Measurements from ENCODE around the gene UNC13B. TPM values are rescaled to one million over a fixed set of nuclear protein-coding genes. Genes with fewer than 3 reads are reported as not detected.
"Not testable (repeated sequence)": the region's sequence is repeated elsewhere in the genome, so short reads cannot be mapped to it uniquely, and the experiment has no call there.

The UNC13B gene
- total RNA-seq, 2 donors from 2014 or later = 12.9 to 14.6 TPM

DNA sequence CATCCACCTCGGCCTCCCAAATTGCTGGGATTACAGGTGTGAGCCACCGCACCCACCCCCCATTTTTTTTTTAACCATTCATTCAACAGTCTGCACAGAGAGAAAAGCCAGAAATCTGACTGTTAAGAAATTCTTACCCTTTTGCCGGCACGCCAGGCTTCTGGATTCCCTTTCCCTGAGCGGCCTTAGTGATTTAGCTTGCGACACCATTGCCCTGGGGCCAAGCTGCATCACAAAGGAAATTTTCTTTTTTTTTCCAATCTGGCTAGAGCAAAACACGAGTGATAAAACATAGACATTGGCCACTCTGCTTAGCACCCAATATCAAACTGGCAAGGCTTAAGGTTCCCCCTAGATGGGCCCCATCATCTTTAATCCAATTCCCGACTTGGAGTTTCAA lies 24.9 kb upstream of the UNC13B start:
- Histone ChIP-seq H3K9me3 (peaks cover 0 to 8% of the 10 kb centered on the region in 2 donors), H3K36me3 (no peaks in the 10 kb centered on the region)

DNA sequence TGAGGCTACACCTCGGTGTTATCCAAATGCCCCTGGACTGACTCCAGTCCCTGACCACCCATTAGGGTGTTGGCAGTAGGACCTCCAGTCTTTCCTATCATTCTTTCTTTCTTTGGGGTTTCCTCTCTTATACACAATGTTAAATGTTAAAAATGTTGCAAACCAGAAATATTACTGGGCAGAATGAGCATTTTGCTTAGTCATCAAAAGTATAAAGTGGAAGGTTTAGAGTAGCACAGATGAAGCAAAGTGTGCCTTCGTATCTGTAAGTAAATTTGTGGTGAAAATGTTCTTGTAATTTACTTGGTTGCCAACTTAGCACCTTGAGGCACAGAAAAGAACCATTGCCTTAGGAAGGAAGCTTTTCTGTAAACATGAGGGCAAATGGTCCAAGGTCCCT lies 21.7 kb upstream of the UNC13B start:
- no peak overlapping the region for H3K27ac ChIP-seq
- DNase-seq (ENCODE audit: low spot score) = no peak
- peaks cover 0 to 30% of the 10 kb centered on the region in 2 donors for H3K9me3 ChIP-seq
- no peaks in the 10 kb centered on the region for H3K36me3 ChIP-seq
- no peak for TF ChIP-seq CTCF (IDR thresholded peaks at IDR 0.05)
- no peaks in the 10 kb centered on the region for H3K4me1 ChIP-seq
- no peaks in the 10 kb centered on the region for H3K27me3 ChIP-seq
- no peak overlapping the region for H3K4me3 ChIP-seq

More for the DNA sequence above, 24.9 kb upstream of the UNC13B start:
- no peak for TF ChIP-seq CTCF (IDR thresholded peaks at IDR 0.05)
- Histone ChIP-seq H3K4me3 (no peak overlapping the region), H3K27ac (no peak overlapping the region), H3K27me3 (no peaks in the 10 kb centered on the region), H3K4me1 (no peaks in the 10 kb centered on the region)
- peak; percentile 30 for DNase-seq (ENCODE audit: low spot score)

DNA sequence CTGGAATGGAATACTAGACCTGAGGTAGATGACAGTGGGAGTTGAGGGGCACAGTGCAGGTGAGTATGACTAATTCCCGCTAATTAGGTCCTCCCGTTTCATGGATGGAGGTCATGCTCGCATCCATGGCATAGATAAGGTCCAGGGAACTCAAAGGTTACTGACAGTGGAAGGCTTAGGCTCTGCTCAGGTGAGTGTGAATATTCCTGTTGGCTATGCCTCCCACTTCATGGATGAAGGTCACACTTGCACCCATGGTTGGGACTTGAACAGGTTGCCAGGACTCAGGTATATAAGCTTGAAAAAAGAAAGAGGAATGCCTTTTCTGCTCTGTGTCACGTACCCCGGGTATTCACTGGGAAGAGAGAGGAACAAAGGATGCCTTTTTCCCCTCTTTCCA lies 19.8 kb upstream of the UNC13B start:
- Histone ChIP-seq H3K27ac (no peak overlapping the region), H3K4me1 (no peaks in the 10 kb centered on the region), H3K36me3 (no peaks in the 10 kb centered on the region), H3K27me3 (no peaks in the 10 kb centered on the region), H3K9me3 (peaks cover 0 to 47% of the 10 kb centered on the region in 2 donors), H3K4me3 (no peak overlapping the region)
- TF ChIP-seq CTCF (IDR thresholded peaks at IDR 0.05) = no peak
- DNase-seq (ENCODE audit: low spot score) = peak; percentile 7

DNA sequence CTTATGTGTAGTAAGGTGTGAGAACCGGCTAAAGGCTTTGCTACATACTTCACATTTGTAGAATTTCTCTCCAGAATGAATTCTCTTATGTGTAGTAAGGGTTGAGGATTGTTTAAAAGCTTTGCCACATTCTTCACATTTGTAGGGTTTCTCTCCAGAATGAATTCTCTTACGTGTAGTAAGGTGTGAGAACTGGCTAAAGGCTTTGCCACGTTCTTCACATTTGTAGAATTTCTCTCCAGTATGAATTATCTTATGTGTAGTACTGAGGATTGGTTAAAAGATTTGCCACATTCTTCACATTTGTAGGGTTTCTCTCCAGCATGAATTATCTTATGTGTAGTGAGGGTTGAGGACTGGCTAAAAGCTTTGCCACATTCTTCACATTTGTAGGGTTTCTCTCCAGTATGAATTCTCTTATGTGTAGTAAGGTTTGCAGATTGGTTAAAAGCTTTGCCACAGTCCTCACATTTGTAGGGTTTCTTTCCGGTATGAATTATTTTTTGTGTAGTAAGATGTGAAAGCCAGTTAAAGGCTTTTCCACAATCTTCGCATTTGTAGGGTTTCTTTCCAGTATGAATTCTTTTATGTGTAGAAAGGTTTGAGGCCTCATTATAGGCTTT lies 13.8 kb upstream of the UNC13B start:
- DNase-seq (ENCODE audit: low spot score); H3K4me1 ChIP-seq; H3K4me3 ChIP-seq; H3K36me3 ChIP-seq; H3K27ac ChIP-seq; H3K27me3 ChIP-seq: not testable (repeated sequence)
- H3K9me3 ChIP-seq = peaks cover 0 to 55% of the 10 kb centered on the region in 2 donors

GRCh38 chr9:35152926-35153325 lies 8.9 kb upstream of the UNC13B start:
- TF ChIP-seq CTCF (IDR thresholded peaks at IDR 0.05) = no peak
- Histone ChIP-seq H3K27ac (no peak overlapping the region), H3K27me3 (no peaks in the 10 kb centered on the region), H3K4me3 (no peak overlapping the region), H3K9me3 (peaks cover 0 to 19% of the 10 kb centered on the region in 2 donors), H3K36me3 (no peaks in the 10 kb centered on the region), H3K4me1 (no peaks in the 10 kb centered on the region)
- DNase-seq (ENCODE audit: low spot score) = no peak

DNA sequence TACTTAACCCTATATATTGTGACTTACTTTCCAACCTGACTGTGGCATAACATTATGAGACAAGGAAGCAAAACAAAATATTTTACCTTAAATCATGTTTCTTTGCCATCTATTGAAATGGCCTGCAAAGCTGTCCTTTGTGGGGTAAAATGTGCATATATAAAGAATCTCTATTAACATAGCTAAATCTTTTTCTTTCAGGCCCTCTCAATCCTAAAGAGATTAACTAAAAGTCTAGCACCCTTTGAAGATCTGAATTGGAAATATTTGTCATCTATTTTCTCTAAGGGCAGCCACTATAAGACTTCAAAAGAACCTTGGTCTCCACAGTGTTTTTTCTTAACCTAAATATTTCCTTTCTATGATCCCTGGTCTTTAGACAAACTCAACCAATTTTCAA lies 5.0 kb upstream of the UNC13B start:
- DNase-seq (ENCODE audit: low spot score) = no peak
- Histone ChIP-seq H3K9me3 (no peaks in the 10 kb centered on the region), H3K36me3 (no peaks in the 10 kb centered on the region), H3K4me3 (no peak overlapping the region), H3K27ac (no peak overlapping the region), H3K27me3 (no peaks in the 10 kb centered on the region), H3K4me1 (peaks cover 0 to 5% of the 10 kb centered on the region in 2 donors)
- no peak for TF ChIP-seq CTCF (IDR thresholded peaks at IDR 0.05)

DNA sequence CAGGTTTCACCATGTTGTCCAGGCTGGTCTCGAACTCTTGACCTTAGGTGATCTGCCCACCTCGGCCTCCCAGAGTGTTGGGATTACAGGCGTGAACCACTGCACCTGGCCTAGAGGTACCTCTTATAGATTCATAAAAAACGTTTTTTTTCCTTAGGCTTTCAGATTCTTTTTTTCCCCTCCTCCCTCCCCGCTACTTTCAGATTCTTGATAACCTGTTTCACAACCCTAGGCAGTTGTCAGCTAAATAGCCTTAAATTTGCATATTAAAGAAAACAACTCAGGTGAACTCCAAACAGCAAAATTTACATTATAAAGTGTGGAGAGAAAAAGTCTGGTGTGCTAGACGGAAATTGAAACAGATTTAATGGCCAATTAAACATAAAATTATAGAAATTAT lies 4.0 kb upstream of the UNC13B start:
- not testable (repeated sequence) for H3K4me1 ChIP-seq; H3K27ac ChIP-seq; H3K27me3 ChIP-seq; H3K9me3 ChIP-seq; DNase-seq (ENCODE audit: low spot score); H3K4me3 ChIP-seq; H3K36me3 ChIP-seq
